AG09319 (cell line): ENCODE data around the gene TIAM2.

Experiments
- DNase-seq: peaks from one replicate; pipeline ENCODE4 v3.0.0-alpha.2; 2010; ENCODE audit warnings: low read depth; ENCODE audit errors: extremely low read depth
- TF ChIP-seq, protein P1 (sequence below): IDR thresholded peaks from 2 replicates; pipeline ENCODE4 v1.5.1; 2011; ENCODE audit warnings: low read depth, mild to moderate bottlenecking, inconsistent platforms, low read length, moderate library complexity

TIAM2 gene

DNA sequence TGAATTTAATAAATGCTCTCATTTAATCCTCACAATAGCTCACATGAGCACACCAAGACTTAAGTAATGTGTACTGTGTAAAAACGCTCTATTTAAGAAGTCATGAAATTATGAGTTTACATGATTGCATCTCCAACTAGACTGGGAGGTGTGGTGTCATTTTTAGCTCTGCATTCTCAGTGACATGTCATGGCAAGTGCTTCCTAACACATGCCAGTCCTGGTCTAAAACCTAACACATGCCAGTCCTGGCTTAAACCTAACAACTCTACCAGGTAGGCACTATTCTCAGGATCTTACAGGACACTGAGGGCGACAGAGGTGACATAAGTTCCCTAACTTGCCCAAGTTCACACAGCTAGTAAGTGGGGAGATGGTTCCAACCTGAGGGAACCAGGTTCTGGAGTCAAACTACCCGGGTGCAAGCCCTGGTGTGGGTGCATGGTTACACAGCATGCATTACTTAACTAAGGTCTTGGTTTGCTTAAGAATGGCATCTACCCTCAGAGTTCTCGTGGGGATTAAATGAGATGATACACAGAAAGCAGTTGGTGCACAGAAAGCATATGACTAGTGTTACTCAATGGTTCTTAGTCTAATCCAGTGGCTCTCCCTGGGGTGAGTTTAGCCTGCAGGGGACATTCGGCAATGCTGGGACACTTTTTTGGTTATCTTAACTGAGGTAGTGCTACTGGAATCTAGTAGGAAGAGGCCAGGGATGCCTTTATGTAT, 283.4 kb downstream of the TIAM2 start:
- no peak for DNase-seq
- TF ChIP-seq, protein P1, sequence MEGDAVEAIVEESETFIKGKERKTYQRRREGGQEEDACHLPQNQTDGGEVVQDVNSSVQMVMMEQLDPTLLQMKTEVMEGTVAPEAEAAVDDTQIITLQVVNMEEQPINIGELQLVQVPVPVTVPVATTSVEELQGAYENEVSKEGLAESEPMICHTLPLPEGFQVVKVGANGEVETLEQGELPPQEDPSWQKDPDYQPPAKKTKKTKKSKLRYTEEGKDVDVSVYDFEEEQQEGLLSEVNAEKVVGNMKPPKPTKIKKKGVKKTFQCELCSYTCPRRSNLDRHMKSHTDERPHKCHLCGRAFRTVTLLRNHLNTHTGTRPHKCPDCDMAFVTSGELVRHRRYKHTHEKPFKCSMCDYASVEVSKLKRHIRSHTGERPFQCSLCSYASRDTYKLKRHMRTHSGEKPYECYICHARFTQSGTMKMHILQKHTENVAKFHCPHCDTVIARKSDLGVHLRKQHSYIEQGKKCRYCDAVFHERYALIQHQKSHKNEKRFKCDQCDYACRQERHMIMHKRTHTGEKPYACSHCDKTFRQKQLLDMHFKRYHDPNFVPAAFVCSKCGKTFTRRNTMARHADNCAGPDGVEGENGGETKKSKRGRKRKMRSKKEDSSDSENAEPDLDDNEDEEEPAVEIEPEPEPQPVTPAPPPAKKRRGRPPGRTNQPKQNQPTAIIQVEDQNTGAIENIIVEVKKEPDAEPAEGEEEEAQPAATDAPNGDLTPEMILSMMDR = no peak

DNA sequence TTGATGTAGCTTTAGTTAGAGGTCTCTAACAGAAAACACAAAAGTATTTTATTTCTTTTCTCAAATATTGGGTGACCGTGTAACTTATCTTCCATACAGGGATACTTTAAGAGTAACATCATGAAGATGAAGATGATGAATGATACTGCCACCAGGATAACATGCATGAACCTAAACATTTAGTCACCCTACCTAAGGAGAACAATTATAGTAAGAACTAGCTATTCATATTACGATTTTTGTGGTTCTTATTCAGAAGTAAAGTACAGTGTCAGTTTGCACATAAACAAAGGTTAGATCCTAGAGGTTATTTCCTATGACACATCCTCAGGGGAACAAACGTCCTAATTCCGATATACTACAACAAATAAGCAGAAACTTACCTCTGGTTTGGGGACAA, 289.7 kb downstream of the TIAM2 start:
- TF ChIP-seq, protein P1 = no peak
- no peak for DNase-seq

DNA sequence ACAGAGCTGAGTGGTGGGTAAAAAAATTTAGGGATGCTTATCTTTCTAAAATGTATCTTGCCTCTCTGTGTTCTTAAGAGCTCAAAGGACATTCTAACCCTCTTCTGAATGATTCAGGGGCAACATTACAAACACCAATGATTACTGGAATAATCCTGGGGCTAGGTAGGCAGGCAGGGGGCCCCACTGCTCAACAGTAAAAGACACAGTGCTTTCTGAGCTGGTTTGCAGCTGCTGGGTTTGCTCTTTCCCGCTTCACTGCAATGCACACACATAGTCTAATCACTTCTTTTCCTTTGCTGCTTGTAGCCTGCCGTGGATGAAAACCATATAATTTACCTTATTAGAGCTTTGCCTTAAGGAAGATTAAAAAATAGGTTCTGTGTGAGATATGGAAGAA, 292.6 kb downstream of the TIAM2 start:
- no peak for DNase-seq
- TF ChIP-seq, protein P1 = no peak

DNA sequence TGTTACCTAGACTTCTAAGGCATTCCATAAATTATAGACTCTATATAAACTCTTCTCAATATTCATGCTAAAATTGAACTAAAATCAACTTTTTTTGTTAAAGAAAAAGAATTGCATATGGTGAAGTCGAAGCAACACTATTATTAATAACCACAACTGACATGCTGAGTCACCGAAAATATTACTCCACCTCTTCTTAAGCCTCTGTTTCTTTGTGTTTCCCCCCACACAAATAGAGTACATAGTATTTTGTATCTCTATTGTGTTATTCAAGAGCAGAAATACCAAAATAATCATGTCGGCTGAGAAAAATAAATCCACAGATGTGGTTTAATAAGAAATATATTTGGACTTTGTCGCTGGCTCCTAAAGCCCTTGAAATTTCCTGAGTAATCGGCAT, 295.4 kb downstream of the TIAM2 start:
- TF ChIP-seq, protein P1 = no peak
- no peak for DNase-seq

DNA sequence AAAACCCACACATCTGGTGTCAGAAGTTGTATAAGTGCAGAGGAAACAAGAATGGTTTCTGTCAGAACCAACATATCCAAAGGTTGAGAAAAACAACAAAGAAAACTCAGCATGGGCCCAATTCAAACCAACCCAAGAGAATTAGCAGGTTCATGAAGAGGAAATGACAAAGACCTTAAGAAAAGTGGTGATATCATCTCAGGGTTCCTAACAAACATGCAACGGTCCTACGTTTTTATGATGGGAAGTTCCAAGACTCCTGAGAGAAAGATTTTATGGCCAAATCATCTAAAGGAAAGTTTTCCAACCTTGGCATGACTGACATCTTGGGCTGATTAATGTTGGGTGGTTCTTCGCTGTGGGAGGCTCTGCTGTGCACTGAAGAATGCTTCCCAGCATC, 296.2 kb downstream of the TIAM2 start:
- TF ChIP-seq, protein P1 = no peak

DNA sequence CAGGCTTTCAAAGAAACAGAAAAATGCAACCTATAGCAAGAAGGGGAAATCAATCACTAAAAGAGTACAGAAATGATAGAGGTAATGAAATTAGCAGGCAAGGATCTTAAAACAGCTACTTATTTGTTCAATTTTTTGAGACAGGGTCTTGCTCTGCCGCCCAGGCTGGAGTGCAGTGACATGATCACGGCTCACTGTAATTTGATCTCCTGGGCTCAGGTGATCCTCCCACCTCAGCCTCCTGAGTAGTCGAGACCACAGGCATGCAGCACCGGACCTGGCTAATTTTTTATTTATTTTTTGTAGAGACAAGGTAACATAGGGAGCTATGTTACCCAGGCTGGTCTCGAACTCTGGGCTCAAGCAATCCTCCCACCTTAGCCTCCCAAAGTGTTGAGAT, 297.6 kb downstream of the TIAM2 start:
- no peak for DNase-seq
- TF ChIP-seq, protein P1 = no peak

More for the DNA sequence above, 296.2 kb downstream of the TIAM2 start:
- no peak for DNase-seq

DNA sequence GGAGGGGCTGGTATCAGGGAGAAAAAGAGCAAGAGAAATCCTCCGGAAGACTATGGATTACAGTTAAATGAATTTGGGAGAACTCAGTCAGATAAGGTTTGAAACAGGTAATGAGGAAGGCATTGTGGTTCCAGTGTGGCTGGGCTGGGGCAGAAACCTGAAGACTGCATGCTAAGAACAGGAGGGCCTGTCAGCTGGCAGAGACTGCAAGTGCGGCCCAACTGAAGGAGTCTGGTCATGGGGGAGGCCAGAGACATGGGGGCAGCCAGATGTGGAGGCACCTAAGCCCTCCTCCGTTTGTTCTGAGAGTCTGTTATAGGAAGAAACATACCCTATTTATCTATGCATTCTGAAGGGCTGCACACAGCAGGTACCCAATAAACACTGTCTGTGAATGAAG, 302.6 kb downstream of the TIAM2 start:
- DNase-seq = no peak
- TF ChIP-seq, protein P1 = no peak
